COR-L47 (cell line): ENCODE measurements around the gene MACROD2.

Experiments
- DNase-seq: peaks from one replicate; lab custom pipeline; 2025; lab: John Stamatoyannopoulos, UW

Gene MACROD2

DNA sequence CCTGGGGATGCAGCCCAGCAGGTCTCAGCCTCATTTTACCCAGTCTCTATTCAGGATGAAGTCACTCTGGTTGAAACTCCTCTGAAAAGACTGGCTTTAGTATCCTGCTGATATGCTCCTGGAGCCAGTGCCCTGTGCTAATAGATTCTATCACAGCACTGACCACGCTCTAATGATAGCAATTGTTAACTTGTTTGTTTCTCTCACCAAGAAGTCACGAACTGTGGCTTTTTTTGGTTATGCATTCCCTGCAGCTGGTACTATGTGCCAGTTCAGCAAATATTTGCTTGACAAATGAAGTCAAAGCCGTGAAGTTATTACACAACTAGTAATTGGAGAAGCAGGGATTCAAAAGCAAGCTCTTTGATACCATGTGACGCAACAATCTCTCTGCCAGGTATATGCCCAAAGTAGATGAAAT is 1823.3 kb downstream of the MACROD2 start:
- DNase-seq: no peak

DNA sequence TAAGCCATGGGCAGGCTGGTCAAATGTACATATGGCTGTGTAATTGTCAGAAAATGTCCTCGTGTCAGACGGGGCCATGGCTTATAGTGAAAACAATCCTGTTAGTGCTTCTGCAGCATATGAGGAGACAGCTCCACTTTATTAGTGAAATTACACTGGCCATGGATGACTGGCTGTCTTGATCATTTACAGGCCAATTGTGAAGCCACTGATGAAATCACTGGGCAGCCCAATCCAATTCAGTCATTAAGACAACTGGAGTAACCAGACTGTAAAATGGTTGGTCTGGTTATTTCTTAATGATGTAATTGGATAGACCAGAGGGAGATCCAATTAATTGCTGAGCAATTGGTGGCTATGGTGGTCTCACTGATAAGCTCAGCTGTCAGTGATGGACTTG is 1828.4 kb downstream of the MACROD2 start:
- DNase-seq: no peak

DNA sequence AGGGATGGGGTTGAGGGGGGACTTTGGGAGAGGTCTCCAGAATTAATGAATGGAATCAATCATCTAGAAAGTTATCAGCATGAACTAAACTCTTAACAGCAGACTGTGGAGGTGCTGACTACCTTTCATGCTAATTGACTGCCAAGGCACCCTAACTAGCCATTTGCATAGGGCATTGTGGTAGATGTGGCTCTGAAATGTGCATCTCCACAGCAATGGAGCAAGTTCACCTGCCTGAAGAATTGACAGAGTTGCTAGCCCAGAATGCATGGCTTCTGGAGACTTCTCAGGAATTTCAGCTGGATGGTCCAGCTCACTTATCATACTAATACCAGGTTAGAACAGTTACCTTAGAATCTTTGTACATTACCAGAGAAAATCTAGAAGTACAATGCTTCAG is 1832.3 kb downstream of the MACROD2 start:
- no peak for DNase-seq

DNA sequence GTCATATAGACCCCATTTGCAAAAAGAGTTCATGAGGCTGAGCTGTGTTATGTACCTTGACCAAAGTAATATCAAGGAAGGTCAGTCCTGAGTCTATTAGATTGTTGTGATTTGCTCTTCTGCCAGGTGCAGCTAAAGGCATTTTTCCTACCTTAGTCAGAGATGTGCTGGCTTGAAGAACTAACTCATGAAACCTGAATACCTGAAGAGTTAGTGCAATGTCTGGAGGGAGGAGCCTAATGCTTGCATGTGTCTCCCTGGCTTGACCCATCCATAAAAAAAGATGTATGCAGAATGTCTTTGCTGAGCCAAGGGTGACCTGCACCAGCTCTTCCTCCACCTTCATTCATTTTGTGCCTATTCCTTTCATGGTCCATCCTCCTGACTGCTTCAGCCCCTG is 1835.9 kb downstream of the MACROD2 start:
- no peak for DNase-seq

DNA sequence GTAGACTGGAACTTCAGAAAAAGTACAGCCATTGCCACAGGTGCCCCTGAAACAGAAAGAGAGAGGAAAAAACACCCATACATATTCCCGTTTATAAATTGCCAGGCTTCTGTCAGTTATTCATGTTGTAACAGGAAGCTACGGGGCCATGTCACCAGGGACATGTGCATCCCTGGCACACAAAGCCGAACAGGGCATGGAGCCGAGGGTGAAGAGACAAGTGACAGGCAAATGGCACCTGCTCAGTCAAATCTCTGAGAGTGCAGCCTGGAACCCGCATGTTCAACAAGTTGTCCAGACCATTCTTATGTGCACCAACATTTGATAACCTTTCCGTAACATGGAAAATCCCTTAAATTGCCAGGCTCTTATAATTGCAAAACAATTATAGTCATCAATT is 1837.2 kb downstream of the MACROD2 start:
- no peak for DNase-seq

DNA sequence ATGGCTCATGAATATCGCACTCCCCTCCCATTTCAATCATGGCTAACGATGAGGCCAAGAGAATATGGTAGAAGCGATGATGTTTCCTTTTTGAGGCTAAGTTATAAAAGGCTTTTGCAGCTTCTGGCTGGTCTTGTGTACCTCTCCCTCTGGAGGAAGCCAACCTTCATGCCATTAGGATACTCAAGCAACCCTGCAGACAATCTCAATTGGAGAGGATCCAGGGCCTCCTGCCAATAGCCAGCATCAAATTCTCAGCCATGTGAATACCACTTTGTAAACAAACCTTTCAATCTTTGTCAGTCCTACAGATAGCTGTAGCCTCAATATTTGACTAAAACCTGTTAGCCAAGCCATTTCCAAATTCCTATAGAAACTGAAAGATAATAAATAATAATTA is 1839.5 kb downstream of the MACROD2 start:
- peak; percentile 10 for DNase-seq

DNA sequence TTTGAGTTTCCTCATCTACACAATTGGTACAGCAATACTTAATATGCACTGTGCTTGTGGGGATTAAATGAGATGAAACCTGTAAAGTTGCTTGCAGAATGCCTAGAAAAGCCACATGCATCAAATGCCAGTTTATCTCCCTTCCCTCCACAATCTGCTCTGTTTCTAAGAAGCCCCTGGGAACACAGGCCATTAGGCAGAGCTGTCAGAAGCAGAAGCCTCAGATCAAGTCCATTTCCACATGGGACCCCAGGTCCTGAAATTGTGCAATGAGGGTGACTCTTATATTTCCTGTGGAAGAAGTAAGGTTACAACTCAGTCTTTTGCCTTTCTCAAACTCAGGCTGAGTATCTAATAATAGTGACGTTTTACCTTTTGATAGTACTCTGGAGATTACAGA is 1840.5 kb downstream of the MACROD2 start:
- no peak for DNase-seq

DNA sequence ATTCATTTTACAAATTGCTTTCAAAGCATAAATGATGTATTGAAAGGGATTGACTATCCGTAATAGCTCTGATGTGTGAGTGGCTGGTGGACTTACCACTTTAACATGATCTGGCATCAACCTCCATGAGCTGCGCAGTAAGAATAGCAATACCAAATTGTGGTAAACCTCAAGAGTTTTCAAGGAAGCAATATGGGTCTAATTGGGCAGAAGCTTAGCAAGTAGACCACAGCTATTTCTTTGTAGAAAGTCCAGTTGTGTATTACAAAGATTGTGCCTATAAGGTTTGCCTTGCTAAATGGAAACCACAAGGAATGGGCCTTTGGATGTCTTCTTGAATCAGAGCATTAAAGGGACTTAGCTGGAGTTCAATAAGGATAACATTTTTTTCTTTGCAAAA is 1841.3 kb downstream of the MACROD2 start:
- no peak for DNase-seq

DNA sequence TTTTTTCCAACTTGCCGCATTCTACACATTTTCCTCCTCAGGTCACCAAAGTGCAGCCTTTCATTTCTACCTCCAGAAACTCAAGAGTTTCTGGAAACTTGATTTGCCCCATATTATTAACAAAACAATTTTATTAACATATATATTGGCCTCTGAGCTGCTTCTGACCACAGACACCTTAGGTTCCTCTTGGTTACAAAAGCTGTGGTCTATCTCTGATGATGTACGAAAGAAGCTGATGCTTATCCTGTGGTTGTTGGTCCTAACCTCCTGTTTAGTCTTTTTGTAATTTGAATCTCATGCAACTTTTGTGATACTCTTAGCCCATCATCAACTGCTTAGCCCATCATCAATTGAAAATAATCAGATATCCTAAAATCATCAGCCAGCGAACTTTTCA is 1842.2 kb downstream of the MACROD2 start:
- DNase-seq: no peak

DNA sequence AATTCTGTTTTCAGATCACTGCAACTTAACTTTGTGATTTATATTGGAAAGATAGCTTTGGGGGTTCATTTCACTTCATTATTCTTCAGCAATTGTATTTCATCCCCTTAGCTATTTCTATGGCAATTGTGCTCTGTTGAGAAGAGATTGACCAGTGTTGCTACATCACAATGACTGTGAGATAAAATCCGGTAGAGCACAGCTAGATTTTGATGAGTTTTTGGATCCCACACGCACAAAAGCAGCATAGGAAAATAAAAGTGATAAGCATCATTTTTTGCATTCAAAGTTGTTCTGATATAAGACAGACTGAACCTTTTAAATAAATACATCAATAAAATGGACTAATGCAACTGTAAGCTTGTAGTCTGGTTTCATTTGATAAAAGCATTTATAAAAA is 1843.2 kb downstream of the MACROD2 start:
- DNase-seq: no peak

DNA sequence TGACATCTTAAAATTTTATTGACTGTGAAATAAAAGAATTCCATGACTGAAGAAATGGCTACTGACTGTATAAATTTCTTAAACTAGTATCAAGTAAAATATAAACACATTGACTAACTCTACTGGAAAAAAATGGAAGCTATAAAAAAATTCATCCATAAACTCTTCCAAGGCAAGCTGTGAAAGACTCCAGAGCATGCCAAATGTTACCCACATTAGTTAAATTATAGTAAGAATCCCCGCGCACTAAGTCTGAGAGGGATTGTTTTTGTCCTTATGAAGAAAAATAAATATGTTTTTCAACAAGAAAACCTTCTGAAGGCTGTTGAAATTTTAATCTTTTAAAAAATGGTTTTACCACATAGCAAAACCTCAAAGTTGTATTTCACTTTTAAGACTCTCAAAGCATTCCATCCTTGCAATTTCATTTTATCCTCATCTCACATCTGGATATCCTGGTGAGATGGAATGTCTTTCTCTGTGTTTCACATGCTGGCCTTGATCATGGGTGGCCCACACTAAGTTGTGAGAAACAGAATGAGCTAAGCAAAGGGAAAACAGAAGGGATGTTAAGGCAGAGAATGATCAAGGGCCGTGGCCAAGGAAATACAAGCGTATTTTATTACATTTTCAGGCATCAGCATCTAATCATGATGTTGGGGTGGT is 1845.5 kb downstream of the MACROD2 start:
- no peak for DNase-seq

DNA sequence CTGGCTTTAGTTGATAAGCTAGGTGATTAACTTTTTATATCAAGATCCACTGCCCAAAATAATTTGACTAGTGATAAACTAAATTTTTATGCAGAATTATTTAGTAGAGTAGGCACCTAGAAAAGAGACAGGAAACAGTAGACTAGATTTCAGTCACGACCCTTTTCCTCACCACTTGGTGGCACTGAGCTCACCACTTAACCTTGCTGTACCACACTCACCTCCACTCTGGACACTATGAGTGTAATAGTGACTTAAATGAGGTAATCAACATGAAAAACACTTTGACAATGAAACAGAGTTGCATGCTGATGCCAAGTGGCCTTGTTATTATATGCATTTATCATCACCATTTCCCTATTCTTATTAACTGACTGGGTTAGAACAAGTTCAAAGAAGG is 1847.6 kb downstream of the MACROD2 start:
- no peak for DNase-seq

DNA sequence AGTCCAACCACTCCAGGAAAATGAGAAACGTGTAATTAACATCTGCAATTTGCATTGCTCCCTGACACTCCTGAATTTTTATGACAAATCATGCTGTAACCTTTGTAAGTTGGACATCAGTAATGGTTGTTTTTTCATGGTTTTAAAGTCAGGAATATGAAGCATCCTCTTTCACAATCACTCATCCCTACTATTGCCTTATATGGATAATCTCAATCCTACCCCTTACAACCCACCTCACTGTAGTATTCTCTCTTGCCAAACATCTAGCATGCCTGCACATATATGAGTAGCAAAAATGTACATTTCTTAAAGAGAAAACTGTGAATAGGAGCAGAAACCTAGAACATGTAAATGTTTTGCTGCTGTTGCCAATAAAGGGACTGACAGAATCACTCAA is 1848.5 kb downstream of the MACROD2 start:
- DNase-seq: no peak

DNA sequence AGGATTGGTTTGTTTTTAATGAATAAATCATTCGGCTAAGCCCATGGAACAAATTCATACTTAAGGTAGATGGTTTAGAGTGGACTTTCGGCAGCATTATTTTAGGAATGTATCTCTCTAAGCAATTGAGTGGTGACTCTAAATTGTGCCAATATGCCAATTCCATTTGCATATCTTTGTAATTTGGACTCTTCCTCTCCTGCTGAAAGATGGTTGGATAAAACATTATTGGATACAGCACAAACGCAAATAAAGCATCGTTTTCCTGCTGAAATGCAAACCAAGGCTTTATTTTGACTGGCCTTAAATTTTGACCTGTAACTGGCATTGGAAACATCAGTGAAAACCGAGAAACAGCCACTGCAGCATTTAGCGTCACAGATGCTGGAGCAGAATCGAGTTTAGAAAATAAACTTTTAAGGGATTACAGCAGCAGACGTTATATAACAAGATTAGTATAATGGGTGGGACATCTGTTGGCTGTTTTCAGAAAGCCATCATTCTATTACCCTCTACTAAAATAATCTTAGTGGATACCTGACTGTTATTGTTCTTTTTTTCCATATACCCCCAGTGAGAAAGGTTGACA is 1852.0 kb downstream of the MACROD2 start:
- DNase-seq: no peak

DNA sequence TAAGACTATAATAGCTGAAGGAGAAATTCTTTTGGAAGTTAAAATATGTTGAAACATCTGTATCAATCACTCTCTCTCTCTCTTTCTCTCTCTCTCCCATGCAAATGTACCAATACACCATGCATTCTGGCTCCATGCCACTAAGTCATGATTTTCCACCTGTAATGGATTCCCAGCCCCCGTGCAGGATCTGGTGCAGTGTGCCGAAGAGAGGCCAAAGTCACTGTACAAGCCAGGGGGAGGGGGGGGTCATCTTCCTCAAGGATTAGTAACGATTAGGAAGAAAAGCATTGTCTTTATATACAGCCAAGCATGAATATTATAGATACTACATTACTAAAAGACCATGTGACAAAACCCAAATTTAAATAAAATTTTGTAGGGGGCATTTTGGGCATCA is 1852.8 kb downstream of the MACROD2 start:
- no peak for DNase-seq

DNA sequence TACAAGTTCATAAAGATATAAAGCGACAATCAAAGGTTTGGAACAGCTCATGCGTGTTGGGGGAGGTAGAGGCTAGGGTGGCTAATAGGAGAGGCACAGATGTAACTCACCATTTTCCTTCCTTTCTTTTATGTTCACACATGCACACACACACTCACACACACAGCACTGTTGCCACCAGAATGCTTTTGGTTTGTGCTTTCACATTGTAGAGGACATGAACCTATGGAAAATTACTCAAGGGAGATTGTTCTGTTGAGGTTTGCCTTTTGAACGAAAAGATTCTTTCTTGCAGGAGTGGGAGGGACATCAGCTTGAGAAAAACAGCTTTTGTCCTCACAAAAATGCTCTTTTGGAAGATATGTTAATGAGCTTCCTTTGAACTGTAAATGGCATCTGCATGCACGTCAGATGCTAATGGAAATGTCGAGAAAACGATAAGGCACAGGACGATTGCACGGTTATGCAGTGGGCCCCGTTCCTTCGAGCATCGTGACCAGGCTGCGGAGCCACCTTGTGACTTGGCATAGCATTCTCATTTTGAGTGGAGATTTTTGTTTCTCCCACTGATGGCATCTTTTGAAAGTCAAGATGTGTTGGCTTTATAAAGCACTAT is 1853.8 kb downstream of the MACROD2 start:
- no peak for DNase-seq

DNA sequence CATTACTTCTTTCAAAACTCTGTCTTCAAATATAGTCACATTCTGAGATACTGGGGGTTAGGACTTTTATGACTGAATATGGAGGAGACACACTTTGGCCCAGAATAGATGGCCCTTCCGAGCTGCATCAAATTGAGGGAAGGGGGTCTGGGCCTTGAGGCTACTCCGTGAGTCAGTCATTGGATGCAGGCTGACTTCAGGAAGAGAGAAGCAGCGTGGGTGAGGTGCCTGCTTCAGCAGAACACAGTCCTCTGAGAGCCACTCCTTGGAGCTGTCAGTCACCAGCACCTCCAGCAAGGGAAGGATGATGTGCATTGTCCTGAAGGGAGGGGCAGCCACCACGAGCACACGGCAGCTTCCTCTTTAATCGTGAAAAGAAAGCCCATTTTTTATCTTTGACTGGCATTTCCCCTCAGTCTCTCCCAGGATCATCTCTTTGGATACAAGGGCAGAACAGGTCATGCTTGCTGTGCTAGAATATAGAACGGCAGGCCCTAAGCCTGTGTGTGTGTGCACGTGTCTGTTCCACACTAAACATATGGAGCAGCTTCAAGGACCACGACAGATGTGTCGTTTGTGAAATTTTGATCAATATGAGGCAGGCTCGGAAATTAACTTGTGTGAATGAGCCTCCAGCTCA is 1856.4 kb downstream of the MACROD2 start:
- no peak for DNase-seq

DNA sequence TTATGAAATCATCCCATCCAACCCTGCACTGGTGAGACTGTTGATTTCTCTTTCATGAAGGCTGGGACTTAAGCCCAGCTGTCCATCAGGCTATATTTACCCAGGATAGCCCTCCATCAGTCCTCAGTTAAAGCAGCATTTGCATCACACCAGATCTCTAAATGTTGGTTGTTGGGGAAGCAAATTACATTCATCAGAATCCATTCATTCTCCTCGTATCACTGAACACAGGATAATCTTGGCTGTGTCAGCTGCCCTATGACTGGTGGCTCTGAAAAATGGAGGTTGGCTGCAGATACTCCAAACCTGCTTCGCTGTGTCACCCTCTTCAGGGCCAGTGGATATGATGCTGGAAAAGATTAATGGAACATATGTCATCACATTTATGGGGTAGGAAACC is 1859.6 kb downstream of the MACROD2 start:
- DNase-seq: no peak

DNA sequence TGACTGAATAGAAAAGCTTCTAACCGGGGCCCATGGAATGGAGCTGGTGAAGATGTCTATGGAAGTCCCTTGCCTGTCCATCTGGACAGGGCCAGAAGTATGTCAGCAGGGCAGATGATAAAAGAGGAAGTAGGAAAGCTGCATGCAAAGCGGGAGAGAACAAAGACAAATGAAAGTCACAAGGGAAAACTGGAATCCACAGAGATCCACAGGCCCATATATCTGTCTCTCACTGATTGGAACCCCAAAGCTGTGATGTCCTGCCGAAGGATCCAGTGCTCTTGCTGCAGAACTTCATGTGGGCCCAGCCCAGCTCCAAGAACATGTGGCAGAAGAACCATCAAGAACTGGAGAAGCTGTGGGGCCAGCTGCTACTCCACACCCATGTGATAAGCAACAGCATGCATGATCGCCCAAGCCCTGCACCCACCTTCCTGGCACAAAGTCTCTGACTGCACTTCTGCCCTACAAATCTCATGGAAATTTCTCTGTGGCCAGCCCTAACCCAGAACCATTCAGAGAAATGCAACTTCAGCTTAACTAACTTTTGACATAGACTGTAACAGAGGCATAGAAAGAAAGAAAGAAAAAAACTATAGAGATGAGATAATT is 1862.0 kb downstream of the MACROD2 start:
- no peak for DNase-seq

DNA sequence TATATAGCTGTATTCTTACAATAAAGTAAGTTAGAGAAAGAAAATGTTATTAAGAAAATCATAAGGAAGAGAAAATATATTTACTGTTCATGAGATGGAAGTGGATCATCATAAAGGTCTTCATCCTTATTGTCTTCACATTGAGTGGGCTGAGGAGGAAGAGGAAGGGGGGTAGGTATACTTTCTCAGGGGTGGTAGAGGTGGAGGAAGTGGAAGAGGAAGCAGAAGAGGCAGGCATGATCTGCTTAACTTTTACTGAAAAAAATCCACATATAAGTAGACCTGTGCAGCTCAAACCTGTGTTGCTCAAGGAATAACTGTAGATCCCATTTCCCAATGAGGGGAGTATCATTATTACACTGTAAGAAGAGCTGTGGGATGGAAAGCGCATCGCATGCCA is 1863.7 kb downstream of the MACROD2 start:
- no peak for DNase-seq

DNA sequence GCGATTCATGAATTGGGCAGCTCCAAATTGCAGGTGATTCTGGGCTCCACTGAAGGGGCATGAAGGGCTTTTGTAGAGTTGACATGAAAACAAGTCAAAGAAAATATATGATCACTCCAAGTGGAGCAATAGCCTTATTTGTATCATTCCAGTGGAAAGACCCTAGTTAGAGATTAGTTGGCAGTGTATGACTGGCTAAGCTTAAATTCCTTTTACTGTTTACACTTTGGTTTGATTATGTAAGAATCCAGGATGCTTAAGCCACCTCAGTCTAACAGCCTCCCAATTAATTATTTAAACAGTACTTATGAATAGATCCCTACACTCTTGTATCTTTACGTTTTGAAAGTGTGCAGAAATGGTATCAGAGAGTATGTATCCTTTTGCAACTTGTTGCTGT is 1865.5 kb downstream of the MACROD2 start:
- DNase-seq: no peak

DNA sequence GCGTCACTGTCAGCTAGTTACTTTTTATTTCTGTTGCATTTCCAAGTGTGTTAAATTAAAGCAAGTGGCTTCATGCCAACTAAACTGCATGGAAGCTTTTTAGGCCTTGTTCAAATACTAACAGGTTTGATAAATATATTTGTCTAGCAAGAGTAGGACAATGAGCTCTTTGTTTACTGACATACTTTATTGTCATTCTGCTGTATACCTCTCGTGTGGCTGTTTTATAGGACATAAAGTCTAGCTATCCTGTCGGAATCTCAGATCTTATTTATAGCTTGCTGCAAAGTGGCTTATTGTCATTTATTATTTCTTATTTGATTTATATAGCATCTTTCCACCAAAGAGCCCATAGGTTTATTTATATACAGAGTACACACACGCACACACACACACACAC is 1866.9 kb downstream of the MACROD2 start:
- peak; percentile 12 for DNase-seq

DNA sequence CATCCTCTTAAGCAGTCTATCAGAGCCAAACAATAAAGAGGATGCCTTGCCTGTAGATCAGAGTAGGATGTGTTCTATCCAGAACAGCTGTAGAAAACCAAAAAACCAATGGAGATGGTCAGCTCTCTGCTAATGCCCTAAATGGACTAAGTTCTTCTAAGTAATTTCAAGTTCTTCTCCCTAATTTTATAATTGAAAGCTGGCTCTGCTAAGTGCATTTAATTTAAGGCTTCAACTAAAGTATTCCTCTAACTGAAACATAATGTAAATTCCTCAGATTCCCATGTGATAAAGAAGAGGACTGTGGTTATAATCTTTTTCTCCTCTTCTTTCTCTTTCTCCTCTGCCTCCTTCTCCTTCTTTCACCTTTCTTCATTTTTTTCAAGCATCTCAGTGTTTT is 1868.4 kb downstream of the MACROD2 start:
- DNase-seq: no peak
